HG03045 (cell line): Measurements from ENCODE around the gene MAP4K5.
"Not testable (repeated sequence)": the region's sequence is repeated elsewhere in the genome, so short reads cannot be mapped to it uniquely, and the experiment has no call there.

Source experiments
- ATAC-seq: cut with Tn5 transposase; IDR thresholded peaks from one replicate; pipeline ENCODE4 v1.9.1; 2021; ENCODE audit warnings: mild to moderate bottlenecking, moderate library complexity; ENCODE audit not compliant: unreplicated experiment

MAP4K5 gene

DNA sequence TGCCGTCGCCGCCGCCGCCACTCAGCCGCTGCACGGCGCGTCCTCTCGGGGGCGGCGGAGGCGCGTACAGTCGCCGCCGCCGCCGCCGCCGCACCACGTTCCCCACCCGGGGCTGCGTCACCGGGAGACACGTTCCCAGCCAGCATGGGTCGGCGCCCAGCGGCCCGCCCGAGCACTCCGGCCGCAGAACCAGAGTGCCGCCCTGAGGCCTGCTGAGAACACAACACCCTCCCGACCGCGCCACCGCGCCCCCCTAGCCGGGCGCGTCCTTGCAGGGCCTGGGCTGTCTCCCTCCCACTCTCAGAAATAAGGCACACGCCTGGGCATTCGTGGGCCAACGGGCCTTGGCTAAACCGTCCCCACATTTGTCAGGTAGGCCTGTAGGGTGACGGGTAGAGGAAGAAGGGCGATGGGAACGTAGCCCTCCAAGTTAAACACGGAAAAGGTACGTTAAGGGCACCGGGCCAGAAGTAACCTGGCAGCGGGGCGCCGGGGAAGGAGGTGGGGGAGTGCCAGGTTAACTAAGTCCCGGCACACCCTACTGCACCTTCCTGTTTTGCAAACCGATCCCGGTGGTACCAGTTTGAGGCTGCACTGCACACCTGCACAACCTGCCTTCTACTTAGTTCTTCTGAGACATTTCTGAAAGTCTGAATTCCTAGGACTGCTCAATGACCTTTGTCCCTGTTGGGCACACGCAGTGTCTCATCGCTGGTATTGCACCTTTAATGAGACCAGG is at the start of gene MAP4K5:
MAP4K5 (minus strand) TSS at position 68 of the 739 bp plus-strand sequence. CDS start 520 bp downstream, outside the sequence.
- ATAC-seq, result peak; percentile 94

DNA sequence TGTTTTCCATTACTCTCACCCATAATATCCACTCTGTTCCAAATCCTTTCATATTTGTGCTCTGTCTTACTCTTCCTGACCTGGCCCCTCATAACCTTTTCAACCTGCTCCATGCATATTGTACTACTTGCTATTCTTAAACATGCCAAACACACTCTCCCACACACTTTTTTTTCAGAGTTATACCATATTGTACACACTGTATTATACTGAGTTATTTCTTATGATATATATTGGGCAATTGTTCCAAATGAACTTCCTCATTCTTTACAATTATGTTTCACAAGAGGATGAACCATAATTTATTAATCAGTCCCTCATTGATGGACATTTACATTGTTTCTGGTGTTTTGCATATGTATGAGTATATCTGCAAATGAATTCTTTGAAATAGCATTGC is 46.1 kb upstream of the MAP4K5 start:
- ATAC-seq, result no peak

DNA sequence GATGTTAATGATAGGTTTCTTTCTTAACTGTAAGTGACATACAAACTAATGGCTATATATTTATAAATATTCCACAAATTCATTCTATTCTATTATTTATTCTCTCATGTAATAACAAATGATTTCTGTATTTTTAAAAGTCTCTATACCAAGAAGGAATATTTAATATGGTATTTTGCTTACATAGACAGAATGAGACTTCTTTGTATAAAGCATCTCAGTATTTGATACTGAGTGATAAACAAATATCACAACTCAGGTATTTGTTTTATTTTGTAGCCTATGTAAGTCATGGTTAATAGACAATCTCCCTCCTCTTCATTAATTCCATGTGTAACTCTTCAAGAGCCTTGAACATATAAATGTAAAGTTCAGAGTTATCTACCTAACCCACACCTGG is 45.6 kb upstream of the MAP4K5 start:
- ATAC-seq, result no peak

- no peak for ATAC-seq
These were observed 43.4 kb upstream of the MAP4K5 start for GRCh38 chr14:50575769-50576168.

DNA sequence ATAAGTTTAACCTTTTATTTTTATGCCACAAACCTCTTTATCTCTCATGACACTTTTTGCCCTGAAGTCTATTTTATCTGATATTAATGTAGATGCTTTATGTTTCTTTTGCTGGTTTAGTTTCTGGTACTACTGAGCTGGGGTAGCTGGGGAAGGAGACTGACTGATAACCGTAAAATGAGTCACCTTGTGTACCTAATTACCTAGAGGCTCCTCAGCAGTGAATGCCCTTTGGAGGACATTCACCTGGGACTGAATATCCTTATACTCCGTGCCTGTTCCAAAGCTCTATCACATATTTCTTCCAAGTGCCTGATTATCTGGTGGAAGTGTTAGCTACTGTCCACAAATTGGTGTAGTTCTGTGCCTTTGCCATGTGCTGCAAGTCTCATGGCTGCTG is 41.5 kb upstream of the MAP4K5 start:
- ATAC-seq, result no peak

GRCh38 chr14:50569714-50570274 is 37.4 kb upstream of the MAP4K5 start:
- ATAC-seq, result no peak

- ATAC-seq, result no peak
These were observed 30.5 kb upstream of the MAP4K5 start for GRCh38 chr14:50562841-50563240.

DNA sequence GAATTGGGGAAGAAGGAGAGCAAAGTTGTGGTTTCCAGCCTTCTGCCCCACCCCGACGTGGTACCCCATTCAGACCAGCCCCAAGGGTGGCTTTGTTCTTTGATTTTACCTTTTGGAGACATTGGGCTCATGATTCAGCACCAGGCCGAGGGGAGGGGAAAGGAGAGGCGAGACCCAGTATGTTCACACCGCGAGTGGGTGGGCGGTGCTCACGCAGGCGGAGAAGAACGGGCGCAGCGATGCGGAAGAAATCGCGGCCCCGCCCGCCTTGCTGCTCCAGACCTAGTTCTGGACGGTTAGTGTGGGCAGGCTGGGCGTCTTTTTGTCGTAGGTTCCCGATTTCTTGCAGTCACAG is 28.5 kb upstream of the MAP4K5 start:
- peak; percentile 10 for ATAC-seq

DNA sequence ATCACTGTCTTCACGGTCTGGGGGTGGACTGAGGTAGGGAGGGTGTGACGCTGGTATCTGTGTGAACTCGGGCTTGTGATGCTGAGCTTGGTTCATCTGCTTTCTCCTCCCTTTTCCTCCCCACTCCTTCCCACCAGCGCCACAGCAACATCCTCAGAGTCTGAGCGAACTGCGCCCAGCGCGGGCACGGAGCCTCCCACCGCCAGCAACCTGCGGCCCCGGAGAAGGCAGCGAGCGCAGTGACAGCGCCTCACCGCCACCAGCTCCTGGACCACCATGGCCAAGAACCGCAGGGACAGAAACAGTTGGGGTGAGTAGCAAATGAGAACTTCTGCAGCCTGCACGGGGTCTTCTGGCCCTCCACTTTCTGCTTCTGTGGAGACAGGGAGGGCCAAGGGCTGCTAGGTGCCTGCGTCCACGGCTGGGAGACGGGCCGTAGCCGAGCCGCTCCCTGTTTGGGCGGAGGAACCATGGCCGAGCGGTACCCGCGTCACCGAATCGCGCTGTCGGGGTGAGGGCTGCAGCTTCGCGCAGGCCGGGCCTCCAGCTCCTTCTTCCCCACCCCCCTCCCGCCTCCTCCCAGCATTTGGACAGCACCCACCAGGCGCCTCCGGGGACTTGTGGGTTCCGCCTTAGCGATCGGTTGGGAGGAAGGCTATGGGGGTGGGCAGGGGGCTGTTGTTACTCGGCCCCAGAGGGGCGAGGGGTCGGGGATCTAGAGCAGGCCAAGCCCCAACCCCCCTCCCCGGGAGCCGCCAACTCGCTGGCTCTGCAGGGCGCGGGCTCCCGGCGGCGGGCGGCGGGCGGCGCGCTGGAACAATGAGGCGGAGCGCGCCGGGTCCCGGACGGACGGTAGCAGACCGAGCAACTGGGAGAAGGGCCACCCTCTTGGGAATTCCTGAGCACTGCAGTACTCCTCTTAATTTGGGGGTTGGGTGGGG is 27.9 kb upstream of the MAP4K5 start, which contains the start of gene ATL1:
ATL1 (plus strand) TSS at position 156 of the 941 bp plus-strand sequence; CDS start at position 277, 121 bp downstream.
- peak; percentile 52 for ATAC-seq

DNA sequence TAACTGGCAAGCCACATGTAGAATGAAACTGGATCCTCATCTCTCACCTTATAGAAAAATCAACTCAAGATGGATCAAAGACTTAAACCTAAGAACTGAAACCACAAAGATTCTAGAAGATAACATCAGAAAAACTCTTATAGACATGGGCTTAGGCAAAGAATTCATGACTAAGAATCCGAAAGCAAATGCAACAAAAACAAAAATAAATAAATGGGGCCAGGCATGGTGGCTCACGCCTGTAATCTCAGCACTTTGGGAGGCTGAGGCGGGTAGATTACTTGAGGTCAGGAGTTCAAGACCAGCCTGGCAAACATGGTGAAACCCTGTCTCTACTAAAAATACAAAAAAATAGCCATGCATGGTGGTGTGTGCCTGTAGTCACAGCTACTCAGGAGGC is 20.4 kb upstream of the MAP4K5 start:
- ATAC-seq, result not testable (repeated sequence)

DNA sequence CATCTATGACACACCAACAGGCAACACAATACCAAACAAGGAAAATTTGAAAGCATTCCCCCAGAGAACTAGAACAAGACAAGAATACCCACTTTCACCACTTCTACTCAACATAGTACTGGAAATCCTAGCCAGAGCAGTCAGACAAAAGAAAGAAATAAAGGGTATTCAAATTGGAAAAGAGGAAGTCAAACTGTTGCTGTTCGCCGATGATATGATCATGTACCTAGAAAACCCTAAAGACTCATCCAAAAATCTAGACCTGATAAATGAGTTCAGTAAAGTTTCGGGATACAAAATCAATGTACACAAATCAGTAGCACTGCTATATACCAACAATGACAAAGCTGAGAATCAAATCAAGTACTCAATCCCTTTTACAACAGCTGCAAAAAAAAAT is 19.5 kb upstream of the MAP4K5 start:
- ATAC-seq, result no peak

- ATAC-seq, result no peak
These were observed 17.9 kb upstream of the MAP4K5 start for GRCh38 chr14:50550294-50550693.

GRCh38 chr14:50545618-50546017 is 13.2 kb upstream of the MAP4K5 start:
- no peak for ATAC-seq

DNA sequence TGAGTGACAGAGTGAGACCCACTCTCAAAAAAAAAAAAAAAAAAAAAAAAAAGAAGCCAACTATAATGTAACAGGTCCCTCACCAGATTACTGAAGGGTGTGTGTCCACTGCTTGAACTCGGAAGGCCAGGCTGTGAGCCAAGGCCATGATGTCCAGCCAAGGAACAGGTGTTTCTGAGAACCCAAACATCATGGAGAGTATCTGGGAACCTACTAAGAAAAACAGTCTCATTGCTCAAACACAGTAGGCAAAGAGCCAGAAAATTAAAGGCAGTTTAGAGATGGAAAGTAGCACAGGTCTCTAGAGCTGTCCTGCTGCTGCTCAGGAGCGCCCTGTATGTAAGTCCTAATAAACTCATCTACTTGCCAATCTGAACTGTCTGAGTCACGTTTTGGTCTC is 12.5 kb upstream of the MAP4K5 start:
- ATAC-seq, result no peak

GRCh38 chr14:50542941-50543418 is 10.6 kb upstream of the MAP4K5 start:
- peak; percentile 46 for ATAC-seq

GRCh38 chr14:50541159-50541567 is 8.8 kb upstream of the MAP4K5 start:
- no peak for ATAC-seq

DNA sequence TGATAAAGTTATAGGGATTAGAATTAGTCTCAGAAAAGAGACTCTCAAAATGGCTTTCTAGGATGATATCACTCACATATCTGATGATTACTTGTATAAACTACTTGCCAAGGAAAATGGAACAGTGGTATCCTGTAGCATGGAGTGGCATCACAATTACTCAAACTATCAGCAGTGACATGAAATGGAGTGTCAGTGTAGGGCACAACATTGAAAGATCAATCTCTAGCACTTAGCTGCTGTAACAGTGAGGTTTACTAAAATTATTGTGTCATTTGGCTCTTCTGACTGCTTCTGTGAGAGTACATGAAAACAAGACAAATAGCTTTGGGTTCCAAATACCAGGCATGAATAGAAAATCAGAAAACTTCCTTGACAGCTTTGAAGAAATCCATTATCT is 6.7 kb upstream of the MAP4K5 start:
- ATAC-seq, result no peak

DNA sequence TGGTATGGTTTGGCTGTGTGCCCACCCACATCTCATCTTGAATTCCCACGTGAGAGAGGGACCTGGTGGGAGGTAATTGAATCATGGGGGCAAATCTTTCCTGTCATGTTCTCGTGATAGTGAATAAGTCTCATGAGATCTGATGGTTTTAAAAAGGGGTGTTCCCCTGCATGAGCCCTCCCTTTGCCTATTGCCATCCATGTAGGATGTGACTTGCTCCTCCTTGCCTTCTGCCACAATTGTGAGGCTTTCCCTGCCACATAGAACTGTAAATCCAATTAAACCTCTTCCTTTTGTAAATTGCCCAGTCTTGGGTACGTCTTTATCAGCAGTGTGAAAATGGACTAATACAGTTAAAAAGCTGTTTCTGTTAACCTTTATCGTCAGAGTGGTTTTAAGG is 5.7 kb upstream of the MAP4K5 start:
- ATAC-seq, result not testable (repeated sequence)

- ATAC-seq, result no peak
These were observed 2.6 kb upstream of the MAP4K5 start for GRCh38 chr14:50534997-50535396.

DNA sequence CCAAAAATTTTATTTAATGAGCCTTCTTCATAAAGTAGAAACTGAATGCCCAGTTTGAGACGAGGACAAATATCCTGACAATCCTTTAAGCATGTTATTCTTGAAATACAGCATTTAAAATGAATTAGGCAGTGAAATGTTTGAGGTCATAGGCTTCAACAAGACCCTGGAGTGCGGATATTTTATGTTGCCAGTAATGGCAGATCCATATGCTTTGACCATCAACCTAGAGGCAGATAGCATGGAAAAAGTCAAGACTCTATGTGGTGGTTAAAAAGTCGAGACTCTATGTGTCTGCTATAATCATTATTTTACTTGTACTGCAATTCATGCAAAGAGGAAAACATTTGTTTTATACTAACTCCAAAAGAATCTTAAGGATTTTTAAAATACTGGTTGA is 2.0 kb upstream of the MAP4K5 start:
- ATAC-seq, result no peak

- ATAC-seq, result no peak
These were observed 1.4 kb upstream of the MAP4K5 start for GRCh38 chr14:50533806-50534205.
